ENCODE results near the gene SEC24B. TPM values are rescaled to one million over a fixed set of nuclear protein-coding genes. Genes with fewer than 3 reads are reported as not detected.

SEC24B gene
- polyA plus RNA-seq, 1 donor from 2014 or later = 20.4 TPM

- Histone ChIP-seq H3K4me3 (ENCODE audit: low read length) (no peak overlapping the region), H3K4me2 (ENCODE audit: low read length) (no peak overlapping the region), H3F3A (ENCODE audit: insufficient read depth, low read length, poor library complexity, severe bottlenecking) (no peaks in the 10 kb centered on the region), H3K9ac (ENCODE audit: low read length) (no peak overlapping the region), H3K9me2 (ENCODE audit: insufficient read depth, low read length) (no peaks in the 10 kb centered on the region), H3K79me2 (replicated peaks; ENCODE audit: insufficient read depth, low read length) (no peaks in the 10 kb centered on the region), H3K27ac (ENCODE audit: low read length) (no peak overlapping the region), H4K20me1 (ENCODE audit: insufficient read depth) (no peaks in the 10 kb centered on the region), H2AFZ (ENCODE audit: low read depth, low read length) (no peak overlapping the region), H3K27me3 (ENCODE audit: insufficient read depth, low read depth, low read length) (no peaks in the 10 kb centered on the region), H3K36me3 (ENCODE audit: insufficient read depth, low read length) (no peaks in the 10 kb centered on the region), H3K9me3 (ENCODE audit: low read length) (no peaks in the 10 kb centered on the region)
- TF ChIP-seq TAF1 (IDR thresholded peaks at IDR 0.05; ENCODE audit: low read depth) (no peak), REST (IDR thresholded peaks at IDR 0.05; ENCODE audit: borderline replicate concordance) (no peak), CTCF (IDR thresholded peaks at IDR 0.05; ENCODE audit: poor library complexity, severe bottlenecking) (no peak), RAD21 (conservative IDR thresholded peaks at IDR 0.05) (no peak), EZH2 (IDR thresholded peaks at IDR 0.05; ENCODE audit: borderline replicate concordance, insufficient read depth, low read length, poor library complexity, severe bottlenecking) (no peak), MXI1 (conservative IDR thresholded peaks at IDR 0.05; ENCODE audit: poor library complexity, severe bottlenecking) (no peak), SMC3 (conservative IDR thresholded peaks at IDR 0.05; ENCODE audit: poor library complexity) (no peak), EP300 (conservative IDR thresholded peaks at IDR 0.05; ENCODE audit: poor library complexity, severe bottlenecking) (no peak), POLR2AphosphoS5 (IDR thresholded peaks at IDR 0.05) (no peak)
Observed at GRCh38 chr4:109425405-109425804, 8.2 kb upstream of the SEC24B start.

GRCh38 chr4:109429545-109429944, 4.1 kb upstream of the SEC24B start:
- Histone ChIP-seq H3K4me2 (ENCODE audit: low read length) (no peak overlapping the region), H3K27ac (ENCODE audit: low read length) (no peak overlapping the region), H3K79me2 (replicated peaks; ENCODE audit: insufficient read depth, low read length) (peaks cover 15% of the 10 kb centered on the region), H3K27me3 (ENCODE audit: insufficient read depth, low read depth, low read length) (no peaks in the 10 kb centered on the region), H3K9me2 (ENCODE audit: insufficient read depth, low read length) (no peaks in the 10 kb centered on the region), H2AFZ (ENCODE audit: low read depth, low read length) (no peak overlapping the region), H3K9ac (ENCODE audit: low read length) (no peak overlapping the region), H4K20me1 (ENCODE audit: insufficient read depth) (no peaks in the 10 kb centered on the region), H3K9me3 (ENCODE audit: low read length) (no peaks in the 10 kb centered on the region), H3K36me3 (ENCODE audit: insufficient read depth, low read length) (no peaks in the 10 kb centered on the region), H3F3A (ENCODE audit: insufficient read depth, low read length, poor library complexity, severe bottlenecking) (no peaks in the 10 kb centered on the region), H3K4me3 (ENCODE audit: low read length) (no peak overlapping the region)
- TF ChIP-seq SMC3 (conservative IDR thresholded peaks at IDR 0.05; ENCODE audit: poor library complexity) (no peak), TAF1 (IDR thresholded peaks at IDR 0.05; ENCODE audit: low read depth) (no peak), EP300 (conservative IDR thresholded peaks at IDR 0.05; ENCODE audit: poor library complexity, severe bottlenecking) (no peak), POLR2AphosphoS5 (IDR thresholded peaks at IDR 0.05) (no peak), REST (IDR thresholded peaks at IDR 0.05; ENCODE audit: borderline replicate concordance) (no peak), CTCF (IDR thresholded peaks at IDR 0.05; ENCODE audit: poor library complexity, severe bottlenecking) (no peak)
